ENCODE measurements around the gene ASF1B.

DNA sequence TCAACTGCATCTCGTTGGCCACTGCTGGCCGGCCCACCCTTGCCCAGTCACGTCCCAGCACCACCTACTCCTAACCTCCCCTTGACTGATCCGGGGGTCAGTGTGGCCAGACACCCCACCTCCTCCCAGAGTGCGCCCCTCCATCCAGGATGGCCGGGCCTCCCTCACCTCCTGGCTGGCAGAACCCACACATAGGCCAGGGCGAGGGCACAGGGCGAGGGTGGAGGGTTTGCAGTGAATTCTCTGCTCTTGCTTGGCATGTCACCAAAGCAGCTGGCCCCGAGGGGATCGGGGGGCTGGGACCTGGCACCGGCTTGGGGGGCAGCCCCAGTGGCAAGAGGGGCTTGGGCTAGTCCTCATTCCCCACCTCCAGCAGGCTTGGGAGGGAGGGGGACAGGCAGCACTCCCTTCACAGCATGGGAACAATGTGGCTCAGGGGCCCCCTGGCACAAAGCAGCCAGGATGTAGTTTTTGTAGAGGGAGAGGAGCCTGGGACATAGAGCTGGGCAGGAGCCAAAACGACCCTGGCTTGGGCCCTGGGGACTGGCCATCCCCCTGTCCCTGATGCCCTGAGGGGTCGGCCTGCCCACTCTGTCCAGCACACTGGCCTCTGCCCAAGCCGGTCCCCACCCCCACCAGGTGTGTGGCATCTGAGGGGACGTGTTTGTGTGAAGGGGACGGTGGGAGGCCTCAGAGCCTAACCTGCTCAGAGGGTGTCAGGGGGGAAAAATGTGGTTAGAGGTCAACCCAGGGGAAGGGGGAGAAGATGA is 28.5 kb upstream of the ASF1B start:
- TF ChIP-seq, protein P1, sequence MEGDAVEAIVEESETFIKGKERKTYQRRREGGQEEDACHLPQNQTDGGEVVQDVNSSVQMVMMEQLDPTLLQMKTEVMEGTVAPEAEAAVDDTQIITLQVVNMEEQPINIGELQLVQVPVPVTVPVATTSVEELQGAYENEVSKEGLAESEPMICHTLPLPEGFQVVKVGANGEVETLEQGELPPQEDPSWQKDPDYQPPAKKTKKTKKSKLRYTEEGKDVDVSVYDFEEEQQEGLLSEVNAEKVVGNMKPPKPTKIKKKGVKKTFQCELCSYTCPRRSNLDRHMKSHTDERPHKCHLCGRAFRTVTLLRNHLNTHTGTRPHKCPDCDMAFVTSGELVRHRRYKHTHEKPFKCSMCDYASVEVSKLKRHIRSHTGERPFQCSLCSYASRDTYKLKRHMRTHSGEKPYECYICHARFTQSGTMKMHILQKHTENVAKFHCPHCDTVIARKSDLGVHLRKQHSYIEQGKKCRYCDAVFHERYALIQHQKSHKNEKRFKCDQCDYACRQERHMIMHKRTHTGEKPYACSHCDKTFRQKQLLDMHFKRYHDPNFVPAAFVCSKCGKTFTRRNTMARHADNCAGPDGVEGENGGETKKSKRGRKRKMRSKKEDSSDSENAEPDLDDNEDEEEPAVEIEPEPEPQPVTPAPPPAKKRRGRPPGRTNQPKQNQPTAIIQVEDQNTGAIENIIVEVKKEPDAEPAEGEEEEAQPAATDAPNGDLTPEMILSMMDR (conservative IDR thresholded peaks at IDR 0.05; ENCODE audit: low read depth in 2 of 2): no peak
- TF ChIP-seq REST (IDR thresholded peaks at IDR 0.05; ENCODE audit: unreplicated experiment): no peak
- TF ChIP-seq EZH2 (IDR thresholded peaks at IDR 0.05; ENCODE audit: low read depth, unreplicated experiment): no peak

Data from GM23338 (cell line).